ENCODE data around the gene WNT7A. TPM values are rescaled to one million over a fixed set of nuclear protein-coding genes. Genes with fewer than 3 reads are reported as not detected.

Gene WNT7A
- total and polyA plus RNA-seq, 4 experiments from 2014 or later: 8.3 to 19.3 (median 13.5) TPM

DNA sequence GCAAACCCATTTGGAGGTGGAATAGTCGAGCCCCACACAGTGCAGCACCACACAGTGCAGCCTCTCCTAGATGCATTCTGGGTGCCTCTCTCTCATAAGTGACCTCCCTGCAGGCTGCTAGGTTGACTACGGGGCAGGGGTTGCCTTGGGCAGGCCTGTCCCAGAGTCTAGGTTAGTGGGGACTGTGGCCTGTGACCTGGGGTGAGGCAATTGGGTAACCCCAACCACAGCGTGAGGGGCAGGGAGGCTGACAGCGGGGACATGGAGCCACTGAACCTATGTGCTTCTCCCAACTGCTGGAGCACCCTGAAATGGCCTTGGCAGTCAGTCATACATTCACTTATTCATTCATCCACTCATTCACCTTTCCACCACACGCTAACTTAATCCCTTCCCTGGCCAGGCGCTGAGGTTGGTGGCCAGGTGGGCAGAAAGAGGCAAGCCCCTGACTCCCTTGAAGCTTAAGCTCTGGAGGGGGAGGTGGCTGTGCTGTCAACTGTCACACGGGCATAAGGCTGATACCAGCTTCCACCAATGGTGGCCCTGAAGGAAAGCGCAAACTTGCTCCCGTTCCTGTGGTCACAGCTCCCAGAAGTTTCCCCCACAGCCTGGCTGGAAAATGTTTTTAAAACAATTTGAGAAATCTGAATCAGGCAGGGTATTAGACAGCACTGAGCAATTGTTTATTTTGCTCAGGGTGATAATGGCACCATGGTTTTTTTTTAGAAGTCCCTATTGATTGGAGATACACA, 46.2 kb downstream of the WNT7A start:
- CTCF ChIA-PET (ENCODE audit: partially characterized antibody): no interaction called here
- Histone ChIP-seq H3K27ac (ENCODE audit: low read depth, low read length) (no peak overlapping the region), H3K4me3 (ENCODE audit: low read length in 2 of 2) (no peak overlapping the region), H3K9me3 (ENCODE audit: control insufficient read depth in 1 of 2, low read length in 2 of 2) (no peaks in the 10 kb centered on the region), H3K4me1 (ENCODE audit: insufficient read depth, low read length) (no peaks in the 10 kb centered on the region), H3K36me3 (ENCODE audit: insufficient read depth, low read length) (no peaks in the 10 kb centered on the region), H3K27me3 (ENCODE audit: insufficient read depth, low read length) (no peaks in the 10 kb centered on the region)
- Mint-ChIP-seq H3K36me3 (peaks cover 24 to 25% of the 10 kb centered on the region in 2 donors), H3K4me1 (peaks cover 10 to 40% (median 27%) of the 10 kb centered on the region in 4 donors), H3K27me3 (no peaks in the 10 kb centered on the region), H3K27ac (peak overlapping the region in 2 of 7 donors; percentile 13 to 74), H3K4me3 (no peak overlapping the region), H3K9me3 (peaks cover 0 to 3% (median 0%) of the 10 kb centered on the region in 8 donors)
- intact Hi-C loops (cut with micrococcal nuclease): no loop called here
- DNase-seq: no peak
- POLR2A ChIA-PET (ENCODE audit: partially characterized antibody): no interaction called here

DNA sequence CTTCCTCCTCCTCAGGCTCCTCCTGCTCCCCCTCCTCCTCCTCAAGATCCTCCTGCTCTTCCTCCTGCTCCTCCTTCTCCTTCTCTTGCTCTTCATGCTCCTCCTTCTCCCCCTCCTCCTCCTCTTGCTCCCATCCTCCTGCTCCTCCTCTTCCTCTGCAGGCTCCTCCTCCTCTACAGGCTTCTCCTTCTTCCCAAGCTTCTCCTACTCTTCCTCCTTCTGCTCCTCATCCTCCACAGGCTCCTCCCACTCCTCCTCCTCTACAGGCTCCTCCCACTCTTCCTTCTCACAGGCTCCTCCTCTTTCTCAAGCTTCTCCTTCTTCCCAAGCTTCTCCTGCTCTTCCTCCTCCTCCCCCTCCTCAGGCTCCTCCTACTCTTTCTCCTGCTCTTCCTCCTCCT, 47.7 kb downstream of the WNT7A start:
- peaks cover 10 to 46% (median 27%) of the 10 kb centered on the region in 4 donors for H3K4me1 Mint-ChIP-seq
- no peak overlapping the region for H3K4me3 Mint-ChIP-seq
- H3K27ac Mint-ChIP-seq: peak overlapping the region in 2 of 7 donors; percentile 3 to 62
- ChIA-PET POLR2A (ENCODE audit: partially characterized antibody) (no interaction called here), CTCF (ENCODE audit: partially characterized antibody) (no interaction called here)
- Histone ChIP-seq H3K27ac (ENCODE audit: low read depth, low read length) (no peak overlapping the region), H3K4me3 (ENCODE audit: low read length in 2 of 2) (no peak overlapping the region), H3K36me3 (ENCODE audit: insufficient read depth, low read length) (no peaks in the 10 kb centered on the region), H3K27me3 (ENCODE audit: insufficient read depth, low read length) (no peaks in the 10 kb centered on the region), H3K4me1 (ENCODE audit: insufficient read depth, low read length) (no peaks in the 10 kb centered on the region), H3K9me3 (ENCODE audit: control insufficient read depth in 1 of 2, low read length in 2 of 2) (no peaks in the 10 kb centered on the region)
- H3K27me3 Mint-ChIP-seq: no peaks in the 10 kb centered on the region
- peaks cover 25% of the 10 kb centered on the region in 2 donors for H3K36me3 Mint-ChIP-seq
- peaks cover 0 to 3% (median 0%) of the 10 kb centered on the region in 8 donors for H3K9me3 Mint-ChIP-seq
- intact Hi-C loops (cut with micrococcal nuclease): no loop called here
- no peak for DNase-seq

DNA sequence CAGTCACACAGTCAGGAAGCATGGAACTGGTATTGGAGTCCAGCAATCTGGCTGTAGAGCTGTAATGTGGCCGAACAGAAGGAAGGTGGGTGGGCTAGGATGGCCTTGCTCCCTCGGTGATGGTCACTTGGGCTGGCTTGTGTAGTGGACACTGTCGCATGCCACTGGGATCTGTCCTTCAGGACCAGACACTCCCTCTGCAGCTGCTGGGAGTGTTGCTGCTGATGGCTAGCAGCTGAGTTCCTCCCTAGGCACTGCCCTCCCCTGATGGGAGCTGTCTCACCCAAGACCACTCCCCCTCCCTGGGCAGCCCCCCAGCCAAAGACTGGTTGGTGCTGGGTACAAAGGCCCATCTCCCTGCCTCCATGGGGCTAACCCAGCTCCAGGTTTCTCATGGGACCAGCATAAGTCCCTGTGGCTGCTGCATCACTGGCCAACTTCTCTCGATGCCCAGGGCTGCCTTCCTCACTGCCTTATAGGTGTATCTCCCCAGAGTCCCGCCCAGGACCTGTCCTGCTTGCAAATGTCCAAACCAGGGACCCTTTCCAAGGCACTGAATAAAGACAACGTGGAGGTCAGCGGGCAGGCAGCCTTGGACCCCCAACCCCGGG, 48.4 kb downstream of the WNT7A start:
- H3K27ac Mint-ChIP-seq: no peak overlapping the region
- Histone ChIP-seq H3K4me1 (ENCODE audit: insufficient read depth, low read length) (no peaks in the 10 kb centered on the region), H3K36me3 (ENCODE audit: insufficient read depth, low read length) (no peaks in the 10 kb centered on the region), H3K4me3 (ENCODE audit: low read length in 2 of 2) (no peak overlapping the region), H3K27me3 (ENCODE audit: insufficient read depth, low read length) (no peaks in the 10 kb centered on the region), H3K27ac (ENCODE audit: low read depth, low read length) (no peak overlapping the region), H3K9me3 (ENCODE audit: control insufficient read depth in 1 of 2, low read length in 2 of 2) (no peaks in the 10 kb centered on the region)
- no peak for DNase-seq
- H3K4me3 Mint-ChIP-seq: no peak overlapping the region
- peaks cover 13 to 53% (median 27%) of the 10 kb centered on the region in 4 donors for H3K4me1 Mint-ChIP-seq
- POLR2A ChIA-PET (ENCODE audit: partially characterized antibody): interaction anchor here (1.4 kb wide), 1 partner anchor 10 kb away, joined by 3 read pairs; no protein-coding TSS in a partner anchor
- intact Hi-C loops (cut with micrococcal nuclease): no loop called here
- peaks cover 0 to 3% (median 0%) of the 10 kb centered on the region in 8 donors for H3K9me3 Mint-ChIP-seq
- H3K27me3 Mint-ChIP-seq: no peaks in the 10 kb centered on the region
- CTCF ChIA-PET (ENCODE audit: partially characterized antibody): no interaction called here
- peaks cover 22 to 23% of the 10 kb centered on the region in 2 donors for H3K36me3 Mint-ChIP-seq

DNA sequence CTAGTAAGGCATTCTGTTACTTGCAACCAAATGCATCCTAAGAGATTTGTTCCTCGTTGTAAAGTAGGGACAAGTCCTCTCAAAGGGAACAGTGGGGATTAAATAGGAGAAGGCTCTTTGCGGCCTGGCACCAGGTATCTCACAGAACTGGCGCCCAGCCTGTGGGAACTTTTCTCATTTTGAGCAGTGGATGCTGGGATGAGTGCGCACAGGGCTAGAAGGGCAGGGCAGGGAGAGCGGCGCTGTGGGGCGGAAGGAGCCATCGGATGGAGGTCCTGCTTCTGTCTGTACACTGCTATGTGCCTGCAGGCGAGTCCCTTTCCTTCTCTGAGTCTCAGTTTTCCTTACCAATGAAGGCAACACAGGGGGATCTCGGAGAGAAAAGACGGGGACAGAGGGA, 50.6 kb downstream of the WNT7A start:
- peaks cover 24 to 30% of the 10 kb centered on the region in 2 donors for H3K36me3 Mint-ChIP-seq

DNA sequence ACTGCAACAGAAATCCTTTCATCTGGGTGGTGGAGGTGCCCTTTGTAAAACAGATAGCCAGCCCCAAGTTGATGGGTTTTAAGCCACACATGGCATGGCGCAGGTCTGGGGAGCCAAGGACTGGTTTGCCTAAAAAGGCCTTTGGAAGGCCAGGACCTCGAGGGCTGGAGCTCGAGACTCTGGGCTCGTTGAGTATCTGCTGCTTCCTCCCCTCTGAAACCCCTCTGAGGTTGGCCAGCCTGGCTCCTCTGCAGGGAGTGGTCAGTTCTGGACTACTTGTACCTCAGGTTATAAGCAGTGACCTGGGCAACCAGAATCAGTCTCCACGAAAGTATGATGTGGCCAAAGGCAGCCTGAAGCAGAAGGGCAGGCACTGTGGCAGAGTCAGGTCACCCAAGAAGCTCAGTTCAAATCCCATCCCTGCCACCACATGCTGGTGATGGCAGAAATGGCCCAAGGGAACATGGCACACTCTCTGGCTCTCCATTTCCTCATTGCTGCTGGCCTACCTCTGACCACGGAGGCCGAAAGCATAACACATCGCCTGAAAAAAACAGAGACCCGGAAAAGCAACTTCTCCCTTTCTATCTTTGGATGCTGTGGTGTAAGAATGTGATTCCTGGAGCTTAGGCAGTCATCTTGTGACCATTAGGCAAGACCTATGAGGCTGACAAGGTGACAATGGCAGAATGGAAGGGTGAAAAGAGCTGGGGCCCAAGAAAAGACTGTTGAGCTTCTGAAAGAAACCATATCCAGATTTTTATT, 51.2 kb downstream of the WNT7A start:
- no peaks in the 10 kb centered on the region for H3K27me3 ChIP-seq (ENCODE audit: insufficient read depth, low read length)
- intact Hi-C loops (cut with micrococcal nuclease): no loop called here
- H3K4me3 ChIP-seq (ENCODE audit: low read length in 2 of 2): no peak overlapping the region
- H3K27ac ChIP-seq (ENCODE audit: low read depth, low read length): no peak overlapping the region
- ChIA-PET POLR2A (ENCODE audit: partially characterized antibody) (interaction anchor here (0.6 kb wide), 1 partner anchor 38 kb away, joined by 3 read pairs; no protein-coding TSS in a partner anchor), CTCF (ENCODE audit: partially characterized antibody) (interaction anchor here (0.9 to 1.1 kb wide), 2 partner anchors 52 to 56 kb away, joined by 3 to 8 read pairs; no protein-coding TSS in a partner anchor)
- no peaks in the 10 kb centered on the region for H3K9me3 ChIP-seq (ENCODE audit: control insufficient read depth in 1 of 2, low read length in 2 of 2)
- no peaks in the 10 kb centered on the region for H3K4me1 ChIP-seq (ENCODE audit: insufficient read depth, low read length)
- H3K27me3 Mint-ChIP-seq: no peaks in the 10 kb centered on the region
- peaks cover 29 to 30% of the 10 kb centered on the region in 2 donors for H3K36me3 Mint-ChIP-seq
- peak overlapping the region in 3 of 7 donors; percentile 31 to 78 (median 55) for H3K27ac Mint-ChIP-seq
- H3K9me3 Mint-ChIP-seq: peaks cover 0 to 4% (median 0%) of the 10 kb centered on the region in 8 donors
- no peaks in the 10 kb centered on the region for H3K36me3 ChIP-seq (ENCODE audit: insufficient read depth, low read length)
- no peak for DNase-seq
- H3K4me1 Mint-ChIP-seq: peaks cover 6 to 52% (median 20%) of the 10 kb centered on the region in 4 donors
- no peak overlapping the region for H3K4me3 Mint-ChIP-seq

More for the DNA sequence above, 50.6 kb downstream of the WNT7A start:
- H3K4me1 ChIP-seq (ENCODE audit: insufficient read depth, low read length): no peaks in the 10 kb centered on the region
- Mint-ChIP-seq H3K4me1 (peaks cover 9 to 50% (median 23%) of the 10 kb centered on the region in 4 donors), H3K9me3 (peaks cover 0 to 5% (median 0%) of the 10 kb centered on the region in 8 donors), H3K27ac (peak overlapping the region in 3 of 7 donors; percentile 31 to 72 (median 55)), H3K27me3 (no peaks in the 10 kb centered on the region), H3K4me3 (peak overlapping the region in 1 of 8 donors; percentile 55)
- no peak for DNase-seq
- no peak overlapping the region for H3K27ac ChIP-seq (ENCODE audit: low read depth, low read length)
- no peaks in the 10 kb centered on the region for H3K36me3 ChIP-seq (ENCODE audit: insufficient read depth, low read length)
- POLR2A ChIA-PET (ENCODE audit: partially characterized antibody): interaction anchor here (0.6 kb wide), 1 partner anchor 37 kb away, joined by 3 read pairs; no protein-coding TSS in a partner anchor
- no peaks in the 10 kb centered on the region for H3K9me3 ChIP-seq (ENCODE audit: control insufficient read depth in 1 of 2, low read length in 2 of 2)
- H3K4me3 ChIP-seq (ENCODE audit: low read length in 2 of 2): no peak overlapping the region
- intact Hi-C loops (cut with micrococcal nuclease): no loop called here
- H3K27me3 ChIP-seq (ENCODE audit: insufficient read depth, low read length): no peaks in the 10 kb centered on the region
- CTCF ChIA-PET (ENCODE audit: partially characterized antibody): interaction anchor here (1.1 kb wide), 1 partner anchor 56 kb away, joined by 3 read pairs; no protein-coding TSS in a partner anchor

DNA sequence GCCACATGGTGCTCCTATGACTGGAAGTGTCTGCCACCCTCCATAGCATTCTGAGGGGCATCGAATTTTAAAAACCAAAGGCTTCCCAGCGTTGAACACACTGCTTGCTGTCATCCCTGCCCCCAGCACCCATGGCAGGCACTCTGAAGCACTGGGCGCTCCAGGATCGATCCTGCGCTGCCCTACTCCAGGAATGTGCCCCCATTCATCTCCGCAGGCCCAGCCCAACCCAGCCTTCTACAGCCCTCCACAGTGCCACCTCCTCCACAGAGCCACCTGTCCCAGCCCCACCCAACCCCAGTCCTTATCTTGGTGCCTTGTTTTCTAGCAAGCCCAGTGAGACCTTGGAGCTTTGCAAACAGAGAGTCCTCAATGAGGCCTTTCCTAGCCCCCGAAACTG, 52.2 kb downstream of the WNT7A start:
- peaks cover 26 to 30% of the 10 kb centered on the region in 2 donors for H3K36me3 Mint-ChIP-seq
- no peak overlapping the region for H3K4me3 Mint-ChIP-seq
- CTCF ChIA-PET (ENCODE audit: partially characterized antibody): interaction anchor here (0.9 to 3.7 kb wide), 6 partner anchors 46 to 170 kb away, joined by 3 to 32 read pairs (median 6); partner anchors contain the start of gene WNT7A

More for the DNA sequence above, 52.2 kb downstream of the WNT7A start:
- no peaks in the 10 kb centered on the region for H3K27me3 ChIP-seq (ENCODE audit: insufficient read depth, low read length)
- no peaks in the 10 kb centered on the region for H3K9me3 ChIP-seq (ENCODE audit: control insufficient read depth in 1 of 2, low read length in 2 of 2)
- DNase-seq: no peak
- no peaks in the 10 kb centered on the region for H3K36me3 ChIP-seq (ENCODE audit: insufficient read depth, low read length)
- H3K9me3 Mint-ChIP-seq: peaks cover 0 to 4% (median 0%) of the 10 kb centered on the region in 8 donors
- no peak overlapping the region for H3K27ac Mint-ChIP-seq
- H3K4me3 ChIP-seq (ENCODE audit: low read length in 2 of 2): no peak overlapping the region
- intact Hi-C loops (cut with micrococcal nuclease): no loop called here
- POLR2A ChIA-PET (ENCODE audit: partially characterized antibody): no interaction called here
- H3K27ac ChIP-seq (ENCODE audit: low read depth, low read length): no peak overlapping the region
- H3K4me1 ChIP-seq (ENCODE audit: insufficient read depth, low read length): no peaks in the 10 kb centered on the region
- peaks cover 2 to 46% (median 15%) of the 10 kb centered on the region in 4 donors for H3K4me1 Mint-ChIP-seq
- no peaks in the 10 kb centered on the region for H3K27me3 Mint-ChIP-seq
